Left forelimb (tissue), 1 donor: Measurements from ENCODE around the gene DNAJB12.
"Not testable (repeated sequence)": the region's sequence is repeated elsewhere in the genome, so short reads cannot be mapped to it uniquely, and the experiment has no call there.

Experiments
- DNase-seq: peaks from one replicate; pipeline ENCODE4 v3.0.0-alpha.2; 2018; ENCODE audit warnings: low spot score

Gene DNAJB12

DNA sequence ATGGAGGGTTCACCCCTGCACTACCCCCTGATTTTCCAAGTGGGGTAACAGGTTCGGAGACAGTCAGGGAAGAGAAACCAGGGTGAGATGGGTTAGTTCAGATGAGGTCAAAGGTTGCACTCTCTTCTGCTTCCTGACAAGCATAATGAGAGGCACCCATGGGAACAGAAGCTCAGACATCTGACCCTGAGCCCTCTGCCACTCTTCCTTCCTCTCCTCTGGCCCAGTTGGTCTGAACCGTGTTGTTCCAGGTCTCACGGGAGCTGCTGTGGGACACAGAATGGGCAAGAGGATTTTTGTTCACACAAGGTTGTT is 38.4 kb downstream of the DNAJB12 start:
- no peak for DNase-seq

DNA sequence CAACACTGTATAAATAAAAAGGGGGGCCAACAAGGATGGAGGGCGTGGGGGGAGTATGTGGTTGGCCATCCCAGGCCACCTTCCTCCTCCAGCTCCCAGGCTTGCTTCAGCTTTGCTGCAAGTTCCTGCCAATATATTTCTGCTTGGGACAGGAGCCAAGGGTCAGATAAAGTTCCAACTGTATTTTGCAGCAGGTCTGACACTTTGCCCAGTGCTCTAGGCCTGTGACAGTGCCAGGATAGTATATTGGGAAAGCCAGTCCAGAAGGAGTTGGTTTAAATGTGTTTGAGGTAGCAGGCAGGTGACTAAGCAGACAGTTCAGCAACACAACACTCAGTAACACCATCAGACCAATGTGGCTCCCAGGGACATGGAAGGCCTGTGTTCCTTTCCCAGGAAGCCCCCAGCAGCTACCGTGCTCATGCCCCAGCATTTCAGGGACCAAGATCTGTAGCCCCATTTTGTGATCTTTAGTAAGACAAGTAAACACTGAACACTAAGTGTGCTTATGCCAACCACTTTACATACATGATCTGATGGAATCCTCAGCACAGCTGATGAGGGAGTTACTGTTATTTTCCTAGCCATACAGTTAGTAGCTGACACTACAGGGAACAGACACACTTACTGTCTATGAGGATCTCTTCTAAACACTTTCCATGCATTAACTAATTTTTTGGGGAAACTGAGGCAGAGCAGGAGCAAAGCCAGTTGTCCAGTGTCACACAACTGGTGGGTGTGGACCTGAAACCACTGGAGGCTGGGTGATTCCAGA is 38.9 kb downstream of the DNAJB12 start:
- no peak for DNase-seq

DNA sequence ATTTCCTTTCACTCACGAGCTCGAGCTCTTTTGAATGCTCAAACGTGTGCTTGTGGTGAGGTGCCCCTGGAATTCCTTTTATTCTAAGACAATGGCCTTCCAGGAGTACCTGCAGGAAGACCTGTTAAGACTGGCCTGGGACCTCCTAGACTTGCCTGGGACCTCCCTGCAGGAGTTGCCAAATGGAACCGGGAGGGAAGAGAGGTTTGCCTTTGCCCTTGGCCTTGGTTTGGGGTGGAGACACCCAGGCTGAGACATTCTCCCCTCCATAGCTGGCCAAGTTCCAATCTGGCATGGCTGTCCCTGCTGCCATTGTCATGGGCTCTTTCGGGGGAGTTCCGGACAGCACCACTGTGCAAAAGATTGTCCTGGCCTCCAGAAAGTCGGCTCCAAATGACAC is 39.7 kb downstream of the DNAJB12 start:
- no peak for DNase-seq

- DNase-seq = no peak
Measured at GRCh38 chr10:72314263-72314662, 40.5 kb downstream of the DNAJB12 start.

DNA sequence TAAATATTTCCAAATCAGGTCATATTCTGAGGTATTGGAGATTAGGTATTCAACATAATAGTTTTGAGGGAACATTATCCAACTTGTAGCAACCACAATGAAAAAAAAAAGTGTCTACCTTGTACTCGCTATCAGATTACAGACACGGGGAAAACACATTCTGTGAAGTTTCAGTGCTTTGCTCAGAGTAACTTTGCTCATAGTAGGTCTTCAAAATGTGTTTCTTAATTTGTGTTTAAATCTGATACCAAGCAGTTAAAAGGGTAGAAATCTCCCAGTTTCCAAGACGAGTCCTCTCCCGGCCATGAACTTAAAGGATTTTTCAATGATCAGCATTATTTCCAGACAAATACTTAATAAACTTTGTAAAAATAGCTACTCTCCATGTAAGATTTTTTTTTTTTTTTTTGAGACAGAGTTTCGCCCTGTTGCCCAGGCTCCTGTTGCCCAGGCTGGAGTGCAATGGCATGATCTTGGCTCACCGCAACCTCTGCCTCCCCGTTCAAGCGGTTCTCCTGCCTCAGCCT is 41.8 kb downstream of the DNAJB12 start:
- no peak for DNase-seq

DNA sequence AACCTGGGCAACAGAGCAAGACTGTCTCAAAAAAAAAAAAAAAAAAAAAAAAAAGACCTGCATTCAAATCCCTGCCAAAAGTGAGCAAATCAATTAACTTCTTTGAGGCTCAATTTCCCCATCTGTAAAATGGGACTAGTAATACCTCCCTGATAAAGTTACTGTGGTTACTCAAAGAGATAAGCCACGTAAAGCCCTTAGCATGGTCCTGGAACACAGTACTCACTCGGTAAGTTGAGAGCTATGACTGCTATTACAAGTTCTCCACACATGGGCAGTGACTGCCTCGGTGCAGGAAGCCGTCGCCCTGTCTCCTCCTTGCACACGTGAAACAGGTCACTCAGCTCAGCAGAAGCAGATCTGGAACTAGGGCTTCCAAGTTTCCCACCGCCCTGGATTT is 43.1 kb downstream of the DNAJB12 start:
- no peak for DNase-seq

- DNase-seq = no peak
Measured at GRCh38 chr10:72310636-72311035, 44.1 kb downstream of the DNAJB12 start.

DNA sequence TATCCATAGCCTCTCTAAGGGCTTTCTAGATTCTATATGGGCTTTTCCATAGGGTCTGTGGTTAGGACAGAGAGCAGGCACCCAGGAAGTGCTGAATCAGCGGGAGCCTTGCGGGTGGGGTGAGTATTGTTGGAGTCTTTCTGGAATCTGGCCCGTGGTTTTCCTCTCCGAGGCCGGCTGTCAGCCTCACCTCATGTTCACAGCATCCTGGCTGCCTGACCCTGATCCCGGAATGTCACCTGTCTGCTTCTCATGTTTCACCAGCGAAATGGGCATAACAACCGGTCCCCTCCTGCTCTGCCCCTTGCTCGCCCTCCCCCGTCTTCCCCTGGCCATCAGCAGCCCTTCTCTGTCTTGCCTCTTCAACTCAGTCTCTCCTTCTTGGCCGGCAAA is 44.5 kb downstream of the DNAJB12 start:
- DNase-seq = no peak

GRCh38 chr10:72309290-72310240 is 45.2 kb downstream of the DNAJB12 start:
- DNase-seq = no peak

- DNase-seq = no peak
Measured at GRCh38 chr10:72308320-72308987, 46.3 kb downstream of the DNAJB12 start.

DNA sequence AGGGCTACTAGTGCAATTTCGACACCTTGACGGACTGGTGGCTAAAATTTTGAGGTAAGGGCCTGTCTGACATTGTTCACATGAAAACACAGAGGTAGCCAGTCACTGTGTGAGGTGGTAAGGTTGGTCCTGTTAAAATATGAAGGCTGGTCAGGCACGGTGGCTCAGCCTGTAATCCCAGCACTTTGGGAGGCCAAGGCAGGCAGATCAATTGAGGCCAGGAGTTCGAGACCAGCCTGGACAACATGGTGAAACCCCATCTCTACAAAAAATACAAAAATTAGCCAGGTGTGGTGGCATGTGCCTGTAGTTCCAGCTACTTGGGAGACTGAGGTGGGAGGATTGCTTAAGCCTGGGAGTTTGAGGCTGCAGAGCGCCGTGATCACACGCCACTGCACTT is 47.0 kb downstream of the DNAJB12 start:
- not testable (repeated sequence) for DNase-seq

- DNase-seq = no peak
Measured at GRCh38 chr10:72306215-72306760, 48.4 kb downstream of the DNAJB12 start.

- no peak for DNase-seq
Measured at GRCh38 chr10:72303424-72304128, 51.1 kb downstream of the DNAJB12 start.

GRCh38 chr10:72298592-72299519 is 55.9 kb downstream of the DNAJB12 start:
- DNase-seq = no peak

GRCh38 chr10:72297805-72298591 is 56.7 kb downstream of the DNAJB12 start:
- peak; percentile 95 for DNase-seq

GRCh38 chr10:72297281-72297804 is 57.4 kb downstream of the DNAJB12 start:
- DNase-seq = no peak

GRCh38 chr10:72296829-72297280 is 57.9 kb downstream of the DNAJB12 start:
- not testable (repeated sequence) for DNase-seq

DNA sequence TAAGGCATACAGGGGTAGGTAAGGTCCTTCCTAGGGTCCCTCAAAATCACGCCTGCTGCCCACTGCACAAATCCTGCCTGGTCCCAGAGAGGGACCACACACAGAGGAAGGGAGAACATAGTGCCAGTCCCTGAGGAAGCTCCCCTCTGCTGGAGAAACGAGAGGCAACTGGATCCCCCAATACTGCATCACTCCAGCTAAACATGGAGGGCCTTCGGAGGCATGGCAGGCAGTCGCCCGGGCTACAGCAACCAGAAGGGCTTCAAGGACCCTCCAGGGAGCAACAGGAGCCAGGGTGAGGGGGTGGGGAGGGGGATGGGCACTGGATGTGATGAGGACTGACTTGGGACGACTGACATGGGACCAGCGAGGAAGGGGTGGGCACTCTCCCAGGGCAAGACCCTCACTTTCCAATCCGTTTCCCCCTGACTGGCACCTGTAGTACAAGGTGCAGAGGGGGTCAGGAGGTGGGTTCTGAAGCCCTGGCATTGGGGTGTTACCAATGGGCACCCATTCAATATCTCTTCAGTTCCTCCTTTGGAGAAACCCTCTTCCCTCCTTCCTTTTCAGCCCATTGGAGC is 59.3 kb downstream of the DNAJB12 start:
- DNase-seq = no peak

GRCh38 chr10:72292223-72292691 is 62.5 kb downstream of the DNAJB12 start:
- DNase-seq = no peak
